Hepatocyte (in vitro differentiated cells): ENCODE data around the gene REM2.

ENCODE experiments used
- CTCF ChIP-seq: fragments of 200-600 bp; sonication (generic); IDR thresholded peaks from 2 replicates; pipeline ENCODE4 v1.5.1; 2016; ENCODE audit warnings: antibody characterized with exemption, mild to moderate bottlenecking; ENCODE audit not compliant: poor library complexity
- EZH2 ChIP-seq: fragments of 200-600 bp; sonication (generic); IDR thresholded peaks from 2 replicates; pipeline ENCODE4 v1.6.1; 2016; ENCODE audit warnings: antibody characterized with exemption, mild to moderate bottlenecking, borderline replicate concordance

GRCh38 chr14:22895402-22895801, 12.4 kb downstream of the REM2 start:
- TF ChIP-seq CTCF (no peak), EZH2 (no peak)
